Measurements from ENCODE around the gene A2M.

The A2M gene

DNA sequence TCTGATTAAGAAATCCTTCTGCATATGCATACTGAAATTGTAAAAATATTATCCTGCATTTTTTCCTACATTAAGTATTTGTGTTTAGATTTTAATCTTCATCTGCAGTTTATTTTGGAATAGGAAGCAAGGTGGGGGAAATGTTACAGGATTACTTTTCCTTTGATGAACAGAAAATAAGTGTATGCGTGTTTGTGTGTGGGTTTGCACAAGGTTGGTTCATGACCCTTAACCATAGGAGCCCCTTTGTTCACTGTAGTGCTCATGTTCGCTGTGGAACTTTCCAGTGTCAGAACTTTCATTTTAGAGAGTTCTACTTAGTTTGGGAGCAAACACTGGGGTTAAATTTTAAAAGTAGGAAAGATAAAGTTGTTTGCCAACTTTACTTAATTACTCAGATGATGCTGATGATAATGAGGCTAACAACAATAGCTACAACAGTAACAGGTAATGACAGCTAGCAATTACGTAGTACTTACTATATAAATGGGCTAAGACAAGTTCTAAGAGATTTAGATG is 6.4 kb upstream of the A2M start:
- FAIRE-seq (no peak), DNase-seq (ENCODE audit: insufficient read length, low spot score) (no peak)
- no peak for TF ChIP-seq POLR2AphosphoS5 (IDR thresholded peaks at IDR 0.05; ENCODE audit: low read depth, low read length)
- no peak for TF ChIP-seq POLR2A (IDR thresholded peaks at IDR 0.05; ENCODE audit: low read depth, low read length)
- TF ChIP-seq SPI1 (IDR thresholded peaks at IDR 0.05; ENCODE audit: low read depth, low read length) = no peak
- no peak for TF ChIP-seq TAF1 (IDR thresholded peaks at IDR 0.05; ENCODE audit: low read depth, low read length)
- TF ChIP-seq PAX5 (IDR thresholded peaks at IDR 0.05; ENCODE audit: insufficient read depth, low read length, severe bottlenecking) = no peak
- TF ChIP-seq POU2F2 (IDR thresholded peaks at IDR 0.05; ENCODE audit: low read depth, low read length) = no peak

DNA sequence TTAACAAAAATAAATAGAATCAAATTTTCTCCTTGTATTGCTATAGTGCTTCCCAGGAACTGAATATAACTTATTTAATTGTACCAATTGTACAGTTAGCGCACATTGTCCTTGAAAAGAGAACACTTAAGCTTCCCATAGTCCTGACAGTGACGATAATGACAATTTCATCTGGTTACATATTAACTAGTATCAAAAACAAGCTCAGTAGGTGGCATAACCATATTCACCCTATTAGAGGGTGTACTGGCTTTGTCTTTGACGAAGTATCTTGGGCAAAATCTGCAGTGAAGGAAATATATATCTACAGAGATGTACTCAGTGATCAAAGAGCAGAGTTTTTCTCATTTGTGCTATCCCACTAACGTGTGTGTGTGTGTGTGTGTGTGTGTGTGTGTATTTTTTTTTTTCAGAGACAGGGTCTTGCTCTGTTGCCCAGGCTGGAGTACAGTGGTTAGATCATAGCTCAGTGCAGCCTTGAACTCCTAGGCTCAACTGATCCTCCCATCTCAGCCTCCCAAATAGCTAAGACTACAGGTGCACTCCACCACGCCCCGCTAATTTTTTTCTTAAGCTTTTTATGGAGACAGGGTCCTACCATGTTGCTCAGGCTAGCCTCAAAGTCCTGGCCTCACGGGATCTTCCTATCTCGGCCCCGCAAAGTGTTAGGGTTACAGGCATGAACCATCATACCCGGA is 4.9 kb upstream of the A2M start:
- FAIRE-seq = no peak
- TF ChIP-seq SPI1 (IDR thresholded peaks at IDR 0.05; ENCODE audit: low read depth, low read length) = no peak
- TF ChIP-seq POU2F2 (IDR thresholded peaks at IDR 0.05; ENCODE audit: low read depth, low read length) = no peak
- no peak for TF ChIP-seq POLR2AphosphoS5 (IDR thresholded peaks at IDR 0.05; ENCODE audit: low read depth, low read length)
- TF ChIP-seq TAF1 (IDR thresholded peaks at IDR 0.05; ENCODE audit: low read depth, low read length) = no peak
- no peak for TF ChIP-seq POLR2A (IDR thresholded peaks at IDR 0.05; ENCODE audit: low read depth, low read length)
- TF ChIP-seq PAX5 (IDR thresholded peaks at IDR 0.05; ENCODE audit: insufficient read depth, low read length, severe bottlenecking) = no peak

GRCh38 chr12:9118158-9118557 is 2.4 kb upstream of the A2M start:
- no peak for DNase-seq (ENCODE audit: insufficient read length, low spot score)
- peak; percentile 82 for FAIRE-seq
- TF ChIP-seq POU2F2 (IDR thresholded peaks at IDR 0.05; ENCODE audit: low read depth, low read length) (no peak), SPI1 (IDR thresholded peaks at IDR 0.05; ENCODE audit: low read depth, low read length) (peak; percentile 88), POLR2AphosphoS5 (IDR thresholded peaks at IDR 0.05; ENCODE audit: low read depth, low read length) (no peak)

More for the DNA sequence above, 4.9 kb upstream of the A2M start:
- no peak for DNase-seq (ENCODE audit: insufficient read length, low spot score)

GRCh38 chr12:9114946-9115345 is 773 bp downstream of the A2M start:
- no peak for FAIRE-seq
- TF ChIP-seq PAX5 (IDR thresholded peaks at IDR 0.05; ENCODE audit: insufficient read depth, low read length, severe bottlenecking) (no peak), SPI1 (IDR thresholded peaks at IDR 0.05; ENCODE audit: low read depth, low read length) (no peak), POLR2AphosphoS5 (IDR thresholded peaks at IDR 0.05; ENCODE audit: low read depth, low read length) (no peak), TAF1 (IDR thresholded peaks at IDR 0.05; ENCODE audit: low read depth, low read length) (no peak), POLR2A (IDR thresholded peaks at IDR 0.05; ENCODE audit: low read depth, low read length) (no peak), POU2F2 (IDR thresholded peaks at IDR 0.05; ENCODE audit: low read depth, low read length) (no peak)
- no peak for DNase-seq (ENCODE audit: insufficient read length, low spot score)

GRCh38 chr12:9113987-9114309 is 1.8 kb downstream of the A2M start:
- DNase-seq (ENCODE audit: insufficient read length, low spot score) (no peak), FAIRE-seq (no peak)
- TF ChIP-seq POU2F2 (IDR thresholded peaks at IDR 0.05; ENCODE audit: low read depth, low read length) (no peak), SPI1 (IDR thresholded peaks at IDR 0.05; ENCODE audit: low read depth, low read length) (no peak), POLR2AphosphoS5 (IDR thresholded peaks at IDR 0.05; ENCODE audit: low read depth, low read length) (no peak), TAF1 (IDR thresholded peaks at IDR 0.05; ENCODE audit: low read depth, low read length) (no peak), POLR2A (IDR thresholded peaks at IDR 0.05; ENCODE audit: low read depth, low read length) (no peak), PAX5 (IDR thresholded peaks at IDR 0.05; ENCODE audit: insufficient read depth, low read length, severe bottlenecking) (no peak)

- TF ChIP-seq TAF1 (IDR thresholded peaks at IDR 0.05; ENCODE audit: low read depth, low read length) = no peak
- no peak for TF ChIP-seq POLR2AphosphoS5 (IDR thresholded peaks at IDR 0.05; ENCODE audit: low read depth, low read length)
- TF ChIP-seq POU2F2 (IDR thresholded peaks at IDR 0.05; ENCODE audit: low read depth, low read length) = no peak
- TF ChIP-seq PAX5 (IDR thresholded peaks at IDR 0.05; ENCODE audit: insufficient read depth, low read length, severe bottlenecking) = no peak
- TF ChIP-seq POLR2A (IDR thresholded peaks at IDR 0.05; ENCODE audit: low read depth, low read length) = no peak
- TF ChIP-seq SPI1 (IDR thresholded peaks at IDR 0.05; ENCODE audit: low read depth, low read length) = no peak
- DNase-seq (ENCODE audit: insufficient read length, low spot score) (no peak), FAIRE-seq (no peak)
Measured at GRCh38 chr12:9113296-9113986, 2.3 kb downstream of the A2M start.

DNA sequence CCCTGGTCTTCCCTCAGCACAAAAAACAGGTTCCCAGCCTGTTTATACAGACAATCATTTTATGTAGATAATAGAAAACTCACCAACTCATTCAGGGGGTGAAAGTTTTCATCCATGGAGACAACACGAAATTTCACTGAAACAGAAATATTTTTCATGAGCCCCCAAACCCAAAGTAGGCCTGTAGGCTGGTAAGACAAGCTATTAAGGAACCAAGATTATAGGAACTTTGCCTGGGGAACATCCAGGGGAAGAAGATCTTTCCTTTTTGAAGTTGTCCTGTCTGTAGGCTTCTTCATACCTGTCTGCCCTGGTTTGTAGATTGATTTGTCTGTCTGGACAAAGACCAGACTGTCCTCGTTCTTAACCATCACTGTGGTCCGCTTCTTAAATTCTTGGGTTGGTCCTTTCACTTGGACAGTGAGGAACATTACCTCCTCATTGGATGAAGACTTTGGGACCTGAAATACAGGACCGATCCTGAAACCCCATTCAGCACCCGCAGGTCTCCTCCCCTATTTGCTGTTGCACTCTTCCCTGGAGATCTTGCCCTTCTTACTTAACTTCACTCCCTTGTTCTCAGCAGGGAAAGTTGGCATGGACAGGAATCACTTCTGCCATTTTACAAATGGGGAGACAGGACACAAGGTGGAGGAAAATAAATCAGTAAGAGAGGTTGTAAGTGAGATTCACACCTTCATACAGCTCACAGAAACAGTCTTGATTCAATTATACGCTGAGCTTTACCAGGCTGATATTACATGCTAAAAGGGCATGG is 3.5 kb downstream of the A2M start:
- no peak for TF ChIP-seq POLR2A (IDR thresholded peaks at IDR 0.05; ENCODE audit: low read depth, low read length)
- TF ChIP-seq SPI1 (IDR thresholded peaks at IDR 0.05; ENCODE audit: low read depth, low read length) = no peak
- TF ChIP-seq PAX5 (IDR thresholded peaks at IDR 0.05; ENCODE audit: insufficient read depth, low read length, severe bottlenecking) = no peak
- TF ChIP-seq POU2F2 (IDR thresholded peaks at IDR 0.05; ENCODE audit: low read depth, low read length) = no peak
- no peak for TF ChIP-seq TAF1 (IDR thresholded peaks at IDR 0.05; ENCODE audit: low read depth, low read length)
- TF ChIP-seq POLR2AphosphoS5 (IDR thresholded peaks at IDR 0.05; ENCODE audit: low read depth, low read length) = no peak
- no peak for FAIRE-seq
- no peak for DNase-seq (ENCODE audit: insufficient read length, low spot score)

GRCh38 chr12:9111525-9111924 is 4.2 kb downstream of the A2M start:
- FAIRE-seq = no peak
- no peak for TF ChIP-seq PAX5 (IDR thresholded peaks at IDR 0.05; ENCODE audit: insufficient read depth, low read length, severe bottlenecking)
- TF ChIP-seq SPI1 (IDR thresholded peaks at IDR 0.05; ENCODE audit: low read depth, low read length) = no peak
- TF ChIP-seq POU2F2 (IDR thresholded peaks at IDR 0.05; ENCODE audit: low read depth, low read length) = no peak
- TF ChIP-seq POLR2A (IDR thresholded peaks at IDR 0.05; ENCODE audit: low read depth, low read length) = no peak
- no peak for DNase-seq (ENCODE audit: insufficient read length, low spot score)

Measured in GM12891 (cell line).